Hypothalamus (tissue), 51 donors: ENCODE results near the gene LYRM4.

ENCODE experiments used
- DNase-seq, 51 donors: peaks; one replicate each; lab custom pipeline; 2025; lab: John Stamatoyannopoulos, UW

The LYRM4 gene

GRCh38 chr6:5282191-5282623, 21.5 kb upstream of the LYRM4 start:
- no peak for DNase-seq

- no peak for DNase-seq
Observed at GRCh38 chr6:5280920-5281319, 20.2 kb upstream of the LYRM4 start.

- no peak for DNase-seq
Observed at GRCh38 chr6:5279891-5280338, 19.2 kb upstream of the LYRM4 start.

GRCh38 chr6:5278565-5279120, 17.9 kb upstream of the LYRM4 start:
- no peak for DNase-seq

- DNase-seq: no peak
Observed at GRCh38 chr6:5278047-5278446, 17.3 kb upstream of the LYRM4 start.

GRCh38 chr6:5277589-5277988, 16.8 kb upstream of the LYRM4 start:
- no peak for DNase-seq

- DNase-seq: no peak
Observed at GRCh38 chr6:5276581-5276980, 15.8 kb upstream of the LYRM4 start.

GRCh38 chr6:5275497-5275896, 14.7 kb upstream of the LYRM4 start:
- DNase-seq: no peak

- no peak for DNase-seq
Observed at GRCh38 chr6:5274231-5274630, 13.5 kb upstream of the LYRM4 start.

GRCh38 chr6:5271926-5272325, 11.2 kb upstream of the LYRM4 start:
- DNase-seq: no peak

- no peak for DNase-seq
Observed at GRCh38 chr6:5270093-5270680, 9.4 kb upstream of the LYRM4 start.

GRCh38 chr6:5266423-5266822, 5.7 kb upstream of the LYRM4 start:
- DNase-seq: no peak

GRCh38 chr6:5261545-5262109, 877 bp upstream of the LYRM4 start:
- DNase-seq: no peak

GRCh38 chr6:5260111-5260620, 584 bp downstream of the LYRM4 start:
- DNase-seq: peak in 29 of 51 donors; percentile 16 to 93 (median 54)

GRCh38 chr6:5259428-5259827, 1.3 kb downstream of the LYRM4 start:
- no peak for DNase-seq

- no peak for DNase-seq
Observed at GRCh38 chr6:5257400-5257799, 3.4 kb downstream of the LYRM4 start.

- no peak for DNase-seq
Observed at GRCh38 chr6:5256952-5257351, 3.8 kb downstream of the LYRM4 start.

GRCh38 chr6:5250911-5251310, 9.8 kb downstream of the LYRM4 start:
- DNase-seq: no peak

- DNase-seq: no peak
Observed at GRCh38 chr6:5250451-5250850, 10.3 kb downstream of the LYRM4 start.

- no peak for DNase-seq
Observed at GRCh38 chr6:5249451-5250122, 11.2 kb downstream of the LYRM4 start.

GRCh38 chr6:5248302-5249098, 12.2 kb downstream of the LYRM4 start:
- no peak for DNase-seq
